Activated CD4-positive, alpha-beta T cell treated with anti-CD3 and anti-CD28 coated beads, Interleukin-2, amount 10 ng/mL, durations not matched to agents 7 days and 5 days (primary cell): ENCODE data around the gene TSPAN17. TPM values are rescaled to one million over a fixed set of nuclear protein-coding genes. Genes with fewer than 3 reads are reported as not detected.
"Not testable (repeated sequence)": the region's sequence is repeated elsewhere in the genome, so short reads cannot be mapped to it uniquely, and the experiment has no call there.

Source experiments
- CTCF ChIA-PET: fragments of 350-600 bp; sonication (Branson Sonifier 250); formaldehyde crosslinking; loops from one replicate; lab custom pipeline; 2021; ENCODE audit warnings: antibody characterized with exemption; lab: Charles Lee
- POLR2A ChIA-PET: fragments of 350-600 bp; sonication (Branson Sonifier 250); formaldehyde crosslinking; loops from one replicate; lab custom pipeline; 2021; ENCODE audit warnings: antibody characterized with exemption; lab: Charles Lee
- DNase-seq: peaks from one replicate; pipeline ENCODE4 v3.0.0-alpha.2; 2020
- H3K27ac Mint-ChIP-seq: one replicate; pipeline ENCODE4 v1.8.0; 2021; ENCODE audit warnings: mild to moderate bottlenecking, moderate library complexity, mixed read lengths
- H3K27me3 Mint-ChIP-seq: one replicate; pipeline ENCODE4 v1.8.0; 2021; ENCODE audit warnings: mixed read lengths
- H3K36me3 Mint-ChIP-seq: one replicate; pipeline ENCODE4 v1.8.0; 2021; ENCODE audit warnings: low read depth, mixed read lengths
- H3K4me1 Mint-ChIP-seq: one replicate; pipeline ENCODE4 v1.8.0; 2021; ENCODE audit warnings: mixed read lengths
- H3K4me3 Mint-ChIP-seq: one replicate; pipeline ENCODE4 v1.8.0; 2021; ENCODE audit warnings: mild to moderate bottlenecking, moderate library complexity, mixed read lengths
- H3K9me3 Mint-ChIP-seq: one replicate; pipeline ENCODE4 v1.8.0; 2021; ENCODE audit warnings: mixed read lengths
- microRNA-seq: library from miRNA; unstranded; fragments of <30 nt; microRNA quantifications from one replicate; pipeline ENCODE4 v1.2.0, GENCODE V29; 2021; ENCODE audit warnings: borderline microRNAs expressed, borderline replicate concordance
- total RNA-seq, 2 experiments: library from RNA; stranded (reverse); gene quantifications; one replicate each; pipeline ENCODE4 v1.2.3, GENCODE V29; 2021

TSPAN17 gene
- total RNA-seq, 2 experiments from 2014 or later, result 39.6 to 42.5 TPM

- H3K4me1 Mint-ChIP-seq, DNase-seq, H3K36me3 Mint-ChIP-seq, H3K27ac Mint-ChIP-seq, H3K9me3 Mint-ChIP-seq, POLR2A ChIA-PET, H3K4me3 Mint-ChIP-seq: not testable (repeated sequence)
- H3K27me3 Mint-ChIP-seq, result peaks cover 25% of the 10 kb centered on the region
- CTCF ChIA-PET, result interaction anchor here (0.6 kb wide), 1 partner anchor 40 kb away, joined by 4 read pairs; no protein-coding TSS in a partner anchor
Observed at GRCh38 chr5:176699446-176699845, 52.2 kb downstream of the TSPAN17 start.

GRCh38 chr5:176700239-176700847, 53.1 kb downstream of the TSPAN17 start:
- H3K4me3 Mint-ChIP-seq, result no peak overlapping the region
- H3K27ac Mint-ChIP-seq, result no peak overlapping the region
- no peaks in the 10 kb centered on the region for H3K4me1 Mint-ChIP-seq
- ChIA-PET POLR2A (no interaction called here), CTCF (interaction anchor here (0.6 to 0.8 kb wide), 2 partner anchors 8 to 39 kb away, joined by 3 to 4 read pairs; no protein-coding TSS in a partner anchor)
- H3K27me3 Mint-ChIP-seq, result peaks cover 24% of the 10 kb centered on the region
- H3K9me3 Mint-ChIP-seq, result no peaks in the 10 kb centered on the region
- no peaks in the 10 kb centered on the region for H3K36me3 Mint-ChIP-seq
- no peak for DNase-seq

GRCh38 chr5:176702671-176703641, 55.7 kb downstream of the TSPAN17 start:
- peaks cover 11% of the 10 kb centered on the region for H3K27me3 Mint-ChIP-seq
- ChIA-PET CTCF (no interaction called here), POLR2A (no interaction called here)
- DNase-seq, result no peak
- no peaks in the 10 kb centered on the region for H3K9me3 Mint-ChIP-seq
- no peaks in the 10 kb centered on the region for H3K4me1 Mint-ChIP-seq
- no peak overlapping the region for H3K4me3 Mint-ChIP-seq
- H3K36me3 Mint-ChIP-seq, result no peaks in the 10 kb centered on the region
- H3K27ac Mint-ChIP-seq, result no peak overlapping the region

GRCh38 chr5:176703857-176704256, 56.6 kb downstream of the TSPAN17 start:
- Mint-ChIP-seq H3K27me3 (peaks cover 4% of the 10 kb centered on the region), H3K4me3 (no peak overlapping the region), H3K9me3 (no peaks in the 10 kb centered on the region), H3K4me1 (no peaks in the 10 kb centered on the region), H3K27ac (no peak overlapping the region), H3K36me3 (no peaks in the 10 kb centered on the region)
- ChIA-PET CTCF (no interaction called here), POLR2A (no interaction called here)
- no peak for DNase-seq

- ChIA-PET POLR2A (no interaction called here), CTCF (interaction anchor here (1.5 kb wide), 1 partner anchor 11 kb away, joined by 3 read pairs; no protein-coding TSS in a partner anchor)
- H3K4me1 Mint-ChIP-seq, result no peaks in the 10 kb centered on the region
- H3K27ac Mint-ChIP-seq, result no peak overlapping the region
- no peaks in the 10 kb centered on the region for H3K36me3 Mint-ChIP-seq
- no peak overlapping the region for H3K4me3 Mint-ChIP-seq
- no peaks in the 10 kb centered on the region for H3K9me3 Mint-ChIP-seq
- peaks cover 4% of the 10 kb centered on the region for H3K27me3 Mint-ChIP-seq
- no peak for DNase-seq
Observed at GRCh38 chr5:176704355-176704754, 57.1 kb downstream of the TSPAN17 start.

- CTCF ChIA-PET, result interaction anchor here (1.5 kb wide), 1 partner anchor 11 kb away, joined by 3 read pairs; no protein-coding TSS in a partner anchor
- no peaks in the 10 kb centered on the region for H3K4me1 Mint-ChIP-seq
Observed at GRCh38 chr5:176704817-176705216, 57.5 kb downstream of the TSPAN17 start.

More at GRCh38 chr5:176704817-176705216, 57.5 kb downstream of the TSPAN17 start:
- POLR2A ChIA-PET, result no interaction called here
- no peak for DNase-seq
- H3K36me3 Mint-ChIP-seq, result no peaks in the 10 kb centered on the region
- H3K27ac Mint-ChIP-seq, result no peak overlapping the region
- H3K9me3 Mint-ChIP-seq, result no peaks in the 10 kb centered on the region
- peaks cover 4% of the 10 kb centered on the region for H3K27me3 Mint-ChIP-seq
- H3K4me3 Mint-ChIP-seq, result no peak overlapping the region

Small RNA genes within 50 kb of the gene (microRNA-seq; reads per million reads assigned to microRNA genes)
- gene MIR4281, result not detected

Other genes starting within 250 kb of the TSPAN17 start
- 10 to 100 TPM; 53.8 to 65.8 TPM for gene CLTB, start 230.9 kb upstream of the TSPAN17 start, total RNA-seq
- gene FAF2, start 199.1 kb upstream of the TSPAN17 start, total RNA-seq, result 10 to 100 TPM; 32.3 to 41.0 TPM
- gene RNF44, start 110.1 kb upstream of the TSPAN17 start, total RNA-seq, result 100 to 1,000 TPM; 137 TPM
- 1 to 10 TPM; 1.3 to 2.4 TPM for gene CDHR2, start 98.1 kb upstream of the TSPAN17 start, total RNA-seq
- 1 to 10 TPM; 2.5 to 2.6 TPM for gene GPRIN1, start 37.3 kb upstream of the TSPAN17 start, total RNA-seq
- not detected for gene SNCB, start 16.9 kb upstream of the TSPAN17 start, total RNA-seq
- gene EIF4E1B, start 16.8 kb upstream of the TSPAN17 start, total RNA-seq, result not detected
- gene UNC5A, start 163.1 kb downstream of the TSPAN17 start, total RNA-seq, result not detected